Measurements from ENCODE around the gene ZNF804A. TPM values are rescaled to one million over a fixed set of nuclear protein-coding genes. Genes with fewer than 3 reads are reported as not detected.

The ZNF804A gene
- total RNA-seq, 3 donors from 2014 or later, result under 0.01 to 0.29 (median 0.16) TPM

DNA sequence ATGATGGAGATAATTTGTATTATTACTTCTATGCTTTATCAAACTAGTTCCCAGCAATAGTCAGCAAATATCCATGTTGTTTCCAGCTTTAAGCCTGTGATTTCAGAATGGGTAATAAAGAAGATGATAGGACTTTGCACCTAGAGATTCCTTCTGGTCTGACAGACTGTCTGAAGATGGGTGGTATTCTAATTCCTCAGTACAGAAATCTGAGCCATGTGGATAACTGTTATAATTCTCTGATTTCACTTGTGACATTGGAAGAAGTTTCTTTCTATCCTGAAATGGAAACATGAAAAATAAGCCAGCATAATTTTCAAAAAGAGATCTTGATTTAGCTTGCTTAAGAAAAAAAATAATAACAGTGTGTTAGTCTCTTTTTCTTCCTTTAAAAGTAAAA lies 130.1 kb downstream of the ZNF804A start:
- Histone ChIP-seq H3K27ac (no peak overlapping the region), H3K9me3 (no peaks in the 10 kb centered on the region), H3K36me3 (no peaks in the 10 kb centered on the region), H3K4me3 (no peak overlapping the region), H3K27me3 (no peaks in the 10 kb centered on the region), H3K4me1 (no peaks in the 10 kb centered on the region)
- intact Hi-C loops (cut with DNase I; ENCODE audit: low total_unique reads), result no loop called here
- TF ChIP-seq POLR2AphosphoS5 (IDR thresholded peaks at IDR 0.05) (no peak), POLR2A (IDR thresholded peaks at IDR 0.05) (no peak)
- TF ChIP-seq, protein P1, sequence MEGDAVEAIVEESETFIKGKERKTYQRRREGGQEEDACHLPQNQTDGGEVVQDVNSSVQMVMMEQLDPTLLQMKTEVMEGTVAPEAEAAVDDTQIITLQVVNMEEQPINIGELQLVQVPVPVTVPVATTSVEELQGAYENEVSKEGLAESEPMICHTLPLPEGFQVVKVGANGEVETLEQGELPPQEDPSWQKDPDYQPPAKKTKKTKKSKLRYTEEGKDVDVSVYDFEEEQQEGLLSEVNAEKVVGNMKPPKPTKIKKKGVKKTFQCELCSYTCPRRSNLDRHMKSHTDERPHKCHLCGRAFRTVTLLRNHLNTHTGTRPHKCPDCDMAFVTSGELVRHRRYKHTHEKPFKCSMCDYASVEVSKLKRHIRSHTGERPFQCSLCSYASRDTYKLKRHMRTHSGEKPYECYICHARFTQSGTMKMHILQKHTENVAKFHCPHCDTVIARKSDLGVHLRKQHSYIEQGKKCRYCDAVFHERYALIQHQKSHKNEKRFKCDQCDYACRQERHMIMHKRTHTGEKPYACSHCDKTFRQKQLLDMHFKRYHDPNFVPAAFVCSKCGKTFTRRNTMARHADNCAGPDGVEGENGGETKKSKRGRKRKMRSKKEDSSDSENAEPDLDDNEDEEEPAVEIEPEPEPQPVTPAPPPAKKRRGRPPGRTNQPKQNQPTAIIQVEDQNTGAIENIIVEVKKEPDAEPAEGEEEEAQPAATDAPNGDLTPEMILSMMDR (IDR thresholded peaks at IDR 0.05), result no peak
- DNase-seq (ENCODE audit: low spot score in 2 of 2), result no peak

GRCh38 chr2:184729581-184729980 lies 131.3 kb downstream of the ZNF804A start:
- no peak for DNase-seq (ENCODE audit: low spot score in 2 of 2)

GRCh38 chr2:184730288-184730687 lies 132.0 kb downstream of the ZNF804A start:
- Histone ChIP-seq H3K9me3 (no peaks in the 10 kb centered on the region), H3K4me3 (no peak overlapping the region), H3K4me1 (no peaks in the 10 kb centered on the region), H3K36me3 (no peaks in the 10 kb centered on the region), H3K27me3 (no peaks in the 10 kb centered on the region), H3K27ac (no peak overlapping the region)
- DNase-seq (ENCODE audit: low spot score in 2 of 2), result no peak
- intact Hi-C loops (cut with DNase I; ENCODE audit: low total_unique reads), result no loop called here
- TF ChIP-seq, protein P1 (IDR thresholded peaks at IDR 0.05), result no peak
- TF ChIP-seq POLR2AphosphoS5 (IDR thresholded peaks at IDR 0.05) (no peak), POLR2A (IDR thresholded peaks at IDR 0.05) (no peak)

More at GRCh38 chr2:184729581-184729980, 131.3 kb downstream of the ZNF804A start:
- Histone ChIP-seq H3K4me3 (no peak overlapping the region), H3K36me3 (no peaks in the 10 kb centered on the region), H3K27ac (no peak overlapping the region), H3K4me1 (no peaks in the 10 kb centered on the region), H3K27me3 (no peaks in the 10 kb centered on the region), H3K9me3 (no peaks in the 10 kb centered on the region)
- intact Hi-C loops (cut with DNase I; ENCODE audit: low total_unique reads), result no loop called here
- TF ChIP-seq POLR2AphosphoS5 (IDR thresholded peaks at IDR 0.05), result no peak
- no peak for TF ChIP-seq POLR2A (IDR thresholded peaks at IDR 0.05)
- TF ChIP-seq, protein P1 (IDR thresholded peaks at IDR 0.05), result no peak

- H3K9me3 ChIP-seq, result no peaks in the 10 kb centered on the region
- H3K27me3 ChIP-seq, result no peaks in the 10 kb centered on the region
- TF ChIP-seq POLR2AphosphoS5 (IDR thresholded peaks at IDR 0.05) (no peak), POLR2A (IDR thresholded peaks at IDR 0.05) (no peak)
- TF ChIP-seq, protein P1 (IDR thresholded peaks at IDR 0.05), result no peak
- no peak for DNase-seq (ENCODE audit: low spot score in 2 of 2)
- no peaks in the 10 kb centered on the region for H3K36me3 ChIP-seq
- H3K4me1 ChIP-seq, result no peaks in the 10 kb centered on the region
- H3K27ac ChIP-seq, result no peak overlapping the region
- intact Hi-C loops (cut with DNase I; ENCODE audit: low total_unique reads), result no loop called here
- H3K4me3 ChIP-seq, result no peak overlapping the region
Measured at GRCh38 chr2:184734338-184734737, 136.0 kb downstream of the ZNF804A start.

- no peak overlapping the region for H3K4me3 ChIP-seq
- no peaks in the 10 kb centered on the region for H3K27me3 ChIP-seq
- H3K4me1 ChIP-seq, result no peaks in the 10 kb centered on the region
- DNase-seq (ENCODE audit: low spot score in 2 of 2), result no peak
- H3K9me3 ChIP-seq, result no peaks in the 10 kb centered on the region
- TF ChIP-seq POLR2AphosphoS5 (IDR thresholded peaks at IDR 0.05) (no peak), POLR2A (IDR thresholded peaks at IDR 0.05) (no peak)
- TF ChIP-seq, protein P1 (IDR thresholded peaks at IDR 0.05), result no peak
- no peaks in the 10 kb centered on the region for H3K36me3 ChIP-seq
- H3K27ac ChIP-seq, result no peak overlapping the region
- intact Hi-C loops (cut with DNase I; ENCODE audit: low total_unique reads), result no loop called here
Measured at GRCh38 chr2:184735611-184736010, 137.3 kb downstream of the ZNF804A start.
